ENCODE measurements around the gene FOXI3.

Gene FOXI3

DNA sequence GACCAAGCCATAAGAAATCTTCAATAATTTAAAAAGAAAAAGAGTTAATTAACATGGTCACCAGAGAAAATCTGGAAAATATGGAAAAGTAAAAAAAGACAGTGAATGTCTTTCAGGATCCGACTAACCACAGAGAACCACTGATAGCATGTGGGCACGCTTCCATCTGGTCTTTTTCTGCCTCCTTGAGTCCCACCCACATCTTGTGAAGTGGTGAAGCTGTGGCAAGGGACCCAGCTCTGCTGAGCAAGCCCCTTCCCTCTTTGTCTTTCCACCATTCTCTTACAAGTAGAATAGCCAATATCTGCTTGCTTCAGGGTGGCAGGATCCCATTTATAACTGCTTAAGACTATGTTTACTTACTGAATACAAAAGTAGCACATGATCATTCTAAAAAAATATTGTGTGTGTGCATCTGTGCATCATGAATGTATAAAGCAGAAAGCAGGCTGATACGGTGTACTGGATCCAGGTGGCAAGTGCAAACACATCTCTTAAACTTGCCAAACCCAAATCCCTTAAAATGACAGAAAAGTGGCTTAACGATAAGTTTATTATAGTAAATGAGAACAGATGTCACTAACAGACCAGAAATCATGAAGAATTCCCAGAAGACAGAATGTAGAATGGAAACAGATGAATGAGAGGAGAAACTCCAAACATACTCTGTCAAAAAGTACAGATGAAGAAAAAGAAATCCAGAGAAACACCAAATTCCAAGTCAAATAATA, 52.3 kb downstream of the FOXI3 start:
- DNase-seq (ENCODE audit: low spot score), result no peak
- Histone ChIP-seq H3K4me3 (no peak overlapping the region), H3K27ac (no peak overlapping the region)
- TF ChIP-seq, protein P1, sequence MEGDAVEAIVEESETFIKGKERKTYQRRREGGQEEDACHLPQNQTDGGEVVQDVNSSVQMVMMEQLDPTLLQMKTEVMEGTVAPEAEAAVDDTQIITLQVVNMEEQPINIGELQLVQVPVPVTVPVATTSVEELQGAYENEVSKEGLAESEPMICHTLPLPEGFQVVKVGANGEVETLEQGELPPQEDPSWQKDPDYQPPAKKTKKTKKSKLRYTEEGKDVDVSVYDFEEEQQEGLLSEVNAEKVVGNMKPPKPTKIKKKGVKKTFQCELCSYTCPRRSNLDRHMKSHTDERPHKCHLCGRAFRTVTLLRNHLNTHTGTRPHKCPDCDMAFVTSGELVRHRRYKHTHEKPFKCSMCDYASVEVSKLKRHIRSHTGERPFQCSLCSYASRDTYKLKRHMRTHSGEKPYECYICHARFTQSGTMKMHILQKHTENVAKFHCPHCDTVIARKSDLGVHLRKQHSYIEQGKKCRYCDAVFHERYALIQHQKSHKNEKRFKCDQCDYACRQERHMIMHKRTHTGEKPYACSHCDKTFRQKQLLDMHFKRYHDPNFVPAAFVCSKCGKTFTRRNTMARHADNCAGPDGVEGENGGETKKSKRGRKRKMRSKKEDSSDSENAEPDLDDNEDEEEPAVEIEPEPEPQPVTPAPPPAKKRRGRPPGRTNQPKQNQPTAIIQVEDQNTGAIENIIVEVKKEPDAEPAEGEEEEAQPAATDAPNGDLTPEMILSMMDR (IDR thresholded peaks at IDR 0.05), result no peak

DNA sequence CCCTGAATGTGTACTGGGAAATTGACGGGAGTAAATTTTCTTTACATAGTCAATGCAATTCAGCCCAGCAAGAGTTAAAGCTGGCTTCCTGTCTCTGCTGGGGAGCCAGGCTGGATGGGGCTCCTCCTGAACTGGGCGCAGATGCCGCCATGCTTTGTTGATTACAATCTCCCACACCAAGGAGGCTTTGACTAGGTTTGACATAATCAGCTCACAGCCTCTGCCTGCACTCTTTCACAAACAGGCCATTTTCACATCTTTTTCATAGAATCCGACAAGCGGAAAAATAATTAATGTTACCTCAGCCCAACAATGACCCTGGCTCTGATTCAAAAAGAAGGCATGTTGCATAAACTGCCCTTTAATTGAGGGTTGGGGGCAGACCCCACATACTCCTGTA, 54.3 kb downstream of the FOXI3 start:
- no peak for DNase-seq (ENCODE audit: low spot score)
- Histone ChIP-seq H3K4me3 (no peak overlapping the region), H3K27ac (no peak overlapping the region)
- TF ChIP-seq, protein P1 (IDR thresholded peaks at IDR 0.05), result no peak

All from coronary artery (tissue), 2 donors.